ENCODE results near the gene RFC4. TPM values are rescaled to one million over a fixed set of nuclear protein-coding genes. Genes with fewer than 3 reads are reported as not detected.

The RFC4 gene
- total RNA-seq, 1 donor from 2014 or later: 13.1 TPM

DNA sequence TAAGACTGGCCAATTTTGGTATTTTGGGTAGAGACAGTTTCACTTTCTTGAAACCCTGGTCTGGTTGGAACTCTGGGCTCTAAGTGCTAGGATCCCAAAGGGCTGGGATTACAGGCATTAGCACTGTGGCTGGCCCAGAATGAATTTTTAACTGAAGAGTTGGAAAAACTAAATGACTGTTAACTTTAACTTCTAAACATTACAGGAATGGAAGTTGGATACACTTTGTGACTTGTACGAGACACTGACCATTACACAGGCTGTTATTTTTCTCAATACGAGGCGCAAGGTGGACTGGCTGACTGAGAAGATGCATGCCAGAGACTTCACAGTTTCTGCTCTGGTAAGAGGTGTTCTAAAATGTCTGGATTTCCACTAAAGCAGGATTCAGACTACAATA lies 19.4 kb downstream of the RFC4 start:
- peaks cover 80% of the 10 kb centered on the region for H4K20me1 ChIP-seq (ENCODE audit: insufficient read depth, low read length)
- H3K4me3 Mint-ChIP-seq (ENCODE audit: unreplicated experiment): peak overlapping the region; percentile 98
- no peaks in the 10 kb centered on the region for H3K9me3 Mint-ChIP-seq (ENCODE audit: unreplicated experiment)
- no peak for FAIRE-seq
- no peaks in the 10 kb centered on the region for H3K27me3 Mint-ChIP-seq (ENCODE audit: low read depth, unreplicated experiment)
- H3K36me3 ChIP-seq (ENCODE audit: insufficient read depth, low read length): peaks cover 57% of the 10 kb centered on the region
- no peak overlapping the region for H2AFZ ChIP-seq (ENCODE audit: low read depth, low read length)
- peaks cover 64% of the 10 kb centered on the region for H3K79me2 ChIP-seq (ENCODE audit: insufficient read depth, low read length)
- peaks cover 38% of the 10 kb centered on the region for H3K36me3 Mint-ChIP-seq (ENCODE audit: low read depth, unreplicated experiment)
- peak overlapping the region; percentile 100 for H3K9ac ChIP-seq (ENCODE audit: low read length)
- no peaks in the 10 kb centered on the region for H3K27me3 ChIP-seq (ENCODE audit: insufficient read depth, low read length)
- no peaks in the 10 kb centered on the region for H3K9me3 ChIP-seq (ENCODE audit: insufficient read depth, low read depth, low read length)
- H3K4me1 Mint-ChIP-seq (ENCODE audit: low read depth, unreplicated experiment): peaks cover 32% of the 10 kb centered on the region
- DNase-seq (ENCODE audit: low read depth): no peak
- H3K4me3 ChIP-seq (ENCODE audit: insufficient read depth, low read depth, low read length): peak overlapping the region; percentile 100
- TF ChIP-seq, protein P1, sequence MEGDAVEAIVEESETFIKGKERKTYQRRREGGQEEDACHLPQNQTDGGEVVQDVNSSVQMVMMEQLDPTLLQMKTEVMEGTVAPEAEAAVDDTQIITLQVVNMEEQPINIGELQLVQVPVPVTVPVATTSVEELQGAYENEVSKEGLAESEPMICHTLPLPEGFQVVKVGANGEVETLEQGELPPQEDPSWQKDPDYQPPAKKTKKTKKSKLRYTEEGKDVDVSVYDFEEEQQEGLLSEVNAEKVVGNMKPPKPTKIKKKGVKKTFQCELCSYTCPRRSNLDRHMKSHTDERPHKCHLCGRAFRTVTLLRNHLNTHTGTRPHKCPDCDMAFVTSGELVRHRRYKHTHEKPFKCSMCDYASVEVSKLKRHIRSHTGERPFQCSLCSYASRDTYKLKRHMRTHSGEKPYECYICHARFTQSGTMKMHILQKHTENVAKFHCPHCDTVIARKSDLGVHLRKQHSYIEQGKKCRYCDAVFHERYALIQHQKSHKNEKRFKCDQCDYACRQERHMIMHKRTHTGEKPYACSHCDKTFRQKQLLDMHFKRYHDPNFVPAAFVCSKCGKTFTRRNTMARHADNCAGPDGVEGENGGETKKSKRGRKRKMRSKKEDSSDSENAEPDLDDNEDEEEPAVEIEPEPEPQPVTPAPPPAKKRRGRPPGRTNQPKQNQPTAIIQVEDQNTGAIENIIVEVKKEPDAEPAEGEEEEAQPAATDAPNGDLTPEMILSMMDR (IDR thresholded peaks at IDR 0.05; ENCODE audit: insufficient read depth, low read depth, low read length): no peak
- TF ChIP-seq EZH2 (IDR thresholded peaks at IDR 0.05; ENCODE audit: insufficient read depth, low read length): no peak
- H3K27ac ChIP-seq (ENCODE audit: low read depth, low read length): no peak overlapping the region
- peak overlapping the region; percentile 93 for H3K4me2 ChIP-seq (ENCODE audit: low read length)
- H3K27ac Mint-ChIP-seq (ENCODE audit: unreplicated experiment): peak overlapping the region; percentile 41
- peaks cover 24% of the 10 kb centered on the region for H3K4me1 ChIP-seq (ENCODE audit: insufficient read depth, low read length)

DNA sequence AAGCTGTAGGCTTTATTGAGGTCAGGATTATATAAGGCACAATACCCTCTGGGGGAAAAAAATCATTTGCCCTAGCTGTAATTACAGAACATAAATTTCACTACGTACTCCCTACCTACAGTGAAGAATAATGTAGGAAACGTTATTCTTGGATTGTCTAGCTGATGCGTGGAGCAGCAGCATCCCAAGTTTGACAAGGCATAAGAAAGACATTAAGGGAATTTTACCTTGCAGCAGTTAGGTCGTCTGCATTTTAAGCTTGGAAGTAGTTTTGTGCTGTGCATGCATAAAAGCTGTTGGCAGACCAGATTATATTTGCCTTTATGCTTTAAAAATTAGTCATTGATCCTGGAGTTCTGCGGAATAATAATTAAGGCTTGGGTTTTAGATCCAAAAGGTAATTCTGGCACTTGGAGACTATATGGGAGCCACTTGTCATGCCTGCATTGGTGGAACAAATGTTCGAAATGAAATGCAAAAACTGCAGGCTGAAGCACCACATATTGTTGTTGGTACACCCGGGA lies 20.7 kb downstream of the RFC4 start:
- Histone ChIP-seq H3K4me1 (ENCODE audit: insufficient read depth, low read length) (peaks cover 24% of the 10 kb centered on the region), H3K36me3 (ENCODE audit: insufficient read depth, low read length) (peaks cover 57% of the 10 kb centered on the region), H3K27ac (ENCODE audit: low read depth, low read length) (no peak overlapping the region), H3K27me3 (ENCODE audit: insufficient read depth, low read length) (no peaks in the 10 kb centered on the region), H3K9ac (ENCODE audit: low read length) (peak overlapping the region; percentile 100), H4K20me1 (ENCODE audit: insufficient read depth, low read length) (peaks cover 70% of the 10 kb centered on the region), H3K4me2 (ENCODE audit: low read length) (peak overlapping the region; percentile 93), H3K4me3 (ENCODE audit: insufficient read depth, low read depth, low read length) (peak overlapping the region; percentile 100), H2AFZ (ENCODE audit: low read depth, low read length) (no peak overlapping the region), H3K9me3 (ENCODE audit: insufficient read depth, low read depth, low read length) (no peaks in the 10 kb centered on the region), H3K79me2 (ENCODE audit: insufficient read depth, low read length) (peaks cover 64% of the 10 kb centered on the region)
- Mint-ChIP-seq H3K27me3 (ENCODE audit: low read depth, unreplicated experiment) (no peaks in the 10 kb centered on the region), H3K4me1 (ENCODE audit: low read depth, unreplicated experiment) (peaks cover 32% of the 10 kb centered on the region), H3K27ac (ENCODE audit: unreplicated experiment) (peak overlapping the region; percentile 98), H3K36me3 (ENCODE audit: low read depth, unreplicated experiment) (peaks cover 38% of the 10 kb centered on the region), H3K4me3 (ENCODE audit: unreplicated experiment) (peak overlapping the region; percentile 98), H3K9me3 (ENCODE audit: unreplicated experiment) (no peaks in the 10 kb centered on the region)
- FAIRE-seq (no peak), DNase-seq (ENCODE audit: low read depth) (no peak)
- no peak for TF ChIP-seq EZH2 (IDR thresholded peaks at IDR 0.05; ENCODE audit: insufficient read depth, low read length)
- TF ChIP-seq, protein P1 (IDR thresholded peaks at IDR 0.05; ENCODE audit: insufficient read depth, low read depth, low read length): no peak

DNA sequence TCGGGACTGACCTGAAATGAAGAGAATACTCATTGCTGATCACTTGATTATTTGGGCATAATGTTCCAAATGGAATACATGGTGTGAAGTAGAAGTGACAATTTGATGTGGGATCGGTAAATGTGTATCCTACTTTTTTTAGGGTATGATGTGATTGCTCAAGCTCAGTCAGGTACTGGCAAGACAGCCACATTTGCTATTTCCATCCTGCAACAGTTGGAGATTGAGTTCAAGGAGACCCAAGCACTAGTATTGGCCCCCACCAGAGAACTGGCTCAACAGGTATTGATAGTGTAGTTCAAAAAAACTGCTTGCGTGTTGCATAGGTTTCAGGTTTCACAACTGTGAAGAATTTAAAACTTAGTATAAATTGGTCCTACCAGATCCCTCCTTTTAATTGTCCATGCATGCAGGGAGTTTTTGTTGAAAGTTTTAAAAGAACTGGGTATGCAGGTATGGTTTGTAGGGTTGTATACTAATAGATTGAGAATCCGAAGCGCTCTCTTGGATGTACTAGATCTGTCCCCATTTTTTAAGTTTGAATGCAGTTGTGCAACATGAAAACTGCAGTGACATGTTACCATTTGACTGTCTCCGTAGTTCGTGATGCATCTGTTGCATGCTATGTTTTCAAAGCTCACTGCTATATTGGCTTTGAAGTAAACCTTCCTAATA lies 21.3 kb downstream of the RFC4 start:
- Histone ChIP-seq H4K20me1 (ENCODE audit: insufficient read depth, low read length) (peaks cover 64% of the 10 kb centered on the region), H3K79me2 (ENCODE audit: insufficient read depth, low read length) (peaks cover 64% of the 10 kb centered on the region), H3K4me1 (ENCODE audit: insufficient read depth, low read length) (peaks cover 24% of the 10 kb centered on the region), H3K9ac (ENCODE audit: low read length) (peak overlapping the region; percentile 100), H2AFZ (ENCODE audit: low read depth, low read length) (no peak overlapping the region), H3K27ac (ENCODE audit: low read depth, low read length) (peak overlapping the region; percentile 99), H3K4me2 (ENCODE audit: low read length) (peak overlapping the region; percentile 93), H3K9me3 (ENCODE audit: insufficient read depth, low read depth, low read length) (no peaks in the 10 kb centered on the region), H3K36me3 (ENCODE audit: insufficient read depth, low read length) (peaks cover 57% of the 10 kb centered on the region), H3K27me3 (ENCODE audit: insufficient read depth, low read length) (no peaks in the 10 kb centered on the region), H3K4me3 (ENCODE audit: insufficient read depth, low read depth, low read length) (peak overlapping the region; percentile 100)
- Mint-ChIP-seq H3K9me3 (ENCODE audit: unreplicated experiment) (no peaks in the 10 kb centered on the region), H3K4me3 (ENCODE audit: unreplicated experiment) (peak overlapping the region; percentile 98), H3K4me1 (ENCODE audit: low read depth, unreplicated experiment) (peaks cover 32% of the 10 kb centered on the region), H3K36me3 (ENCODE audit: low read depth, unreplicated experiment) (peaks cover 38% of the 10 kb centered on the region), H3K27ac (ENCODE audit: unreplicated experiment) (peak overlapping the region; percentile 98), H3K27me3 (ENCODE audit: low read depth, unreplicated experiment) (no peaks in the 10 kb centered on the region)
- TF ChIP-seq, protein P1 (IDR thresholded peaks at IDR 0.05; ENCODE audit: insufficient read depth, low read depth, low read length): no peak
- FAIRE-seq: no peak
- DNase-seq (ENCODE audit: low read depth): no peak

All from astrocyte (in vitro differentiated cells and primary cell).